ENCODE data around the gene P4HTM. TPM values are rescaled to one million over a fixed set of nuclear protein-coding genes. Genes with fewer than 3 reads are reported as not detected.
A peak's percentile ranks its signal among the peaks of the same experiment; 100 is the strongest.
"Not testable (repeated sequence)": the region's sequence is repeated elsewhere in the genome, so short reads cannot be mapped to it uniquely, and the experiment has no call there.

Gene P4HTM
- total RNA-seq, 4 donors from 2014 or later: 18.5 to 57.2 (median 27.9) TPM

DNA sequence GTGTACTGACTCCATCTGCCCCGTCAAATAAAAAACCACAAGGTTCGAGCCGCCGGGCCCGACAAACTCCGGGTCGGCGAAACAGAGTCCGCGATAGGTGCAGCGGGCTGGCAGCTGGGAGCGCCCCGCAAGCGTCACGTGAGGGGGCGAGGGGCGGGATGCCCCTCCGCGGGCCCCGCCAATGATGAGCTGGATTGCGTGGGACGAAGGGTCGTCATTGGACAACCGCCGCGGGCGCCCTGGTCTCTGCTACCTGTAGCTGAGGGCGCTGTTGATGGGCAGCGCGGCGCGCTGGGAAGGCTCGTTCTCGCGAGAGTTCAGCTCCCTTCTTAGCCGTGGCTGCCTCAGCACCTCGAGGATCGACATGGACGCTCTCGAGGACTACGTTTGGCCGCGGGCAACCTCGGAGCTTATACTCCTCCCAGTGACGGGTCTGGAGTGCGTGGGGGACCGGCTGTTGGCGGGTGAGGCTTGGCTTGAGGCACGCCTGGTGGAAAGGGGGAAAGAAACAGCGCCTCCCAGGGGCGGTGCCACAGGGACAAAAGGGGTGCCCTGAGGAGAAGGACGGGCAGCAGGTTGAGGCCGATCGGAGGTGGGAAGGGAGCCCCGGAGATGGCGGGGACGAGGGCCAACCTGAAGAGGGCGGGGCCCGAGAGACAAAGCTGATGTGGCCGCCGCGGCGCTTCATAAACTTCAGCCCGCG is 17.2 kb downstream of the P4HTM start, which contains the start of gene WDR6:
TSS of gene WDR6 (plus strand) at position 324 of the 703 bp plus-strand sequence. CDS start at position 365, 41 bp downstream.
- Histone ChIP-seq H3K4me3 (peak within 1 kb of the TSS; percentile 69), H3K27me3 (no peaks in the 10 kb centered on the region), H3K36me3 (peaks cover 8% of the 10 kb centered on the region), H3K4me1 (peaks cover 29% of the 10 kb centered on the region), H3K9me3 (no peaks in the 10 kb centered on the region), H3K27ac (peak within 1 kb of the TSS; percentile 91)
- TF ChIP-seq EP300 (IDR thresholded peaks at IDR 0.05) (no peak), POLR2AphosphoS5 (IDR thresholded peaks at IDR 0.05) (peak in 1 of 3 donors; percentile 82), POLR2A (IDR thresholded peaks at IDR 0.05) (peak in 1 of 2 donors; percentile 23)
- TF ChIP-seq, protein P1, sequence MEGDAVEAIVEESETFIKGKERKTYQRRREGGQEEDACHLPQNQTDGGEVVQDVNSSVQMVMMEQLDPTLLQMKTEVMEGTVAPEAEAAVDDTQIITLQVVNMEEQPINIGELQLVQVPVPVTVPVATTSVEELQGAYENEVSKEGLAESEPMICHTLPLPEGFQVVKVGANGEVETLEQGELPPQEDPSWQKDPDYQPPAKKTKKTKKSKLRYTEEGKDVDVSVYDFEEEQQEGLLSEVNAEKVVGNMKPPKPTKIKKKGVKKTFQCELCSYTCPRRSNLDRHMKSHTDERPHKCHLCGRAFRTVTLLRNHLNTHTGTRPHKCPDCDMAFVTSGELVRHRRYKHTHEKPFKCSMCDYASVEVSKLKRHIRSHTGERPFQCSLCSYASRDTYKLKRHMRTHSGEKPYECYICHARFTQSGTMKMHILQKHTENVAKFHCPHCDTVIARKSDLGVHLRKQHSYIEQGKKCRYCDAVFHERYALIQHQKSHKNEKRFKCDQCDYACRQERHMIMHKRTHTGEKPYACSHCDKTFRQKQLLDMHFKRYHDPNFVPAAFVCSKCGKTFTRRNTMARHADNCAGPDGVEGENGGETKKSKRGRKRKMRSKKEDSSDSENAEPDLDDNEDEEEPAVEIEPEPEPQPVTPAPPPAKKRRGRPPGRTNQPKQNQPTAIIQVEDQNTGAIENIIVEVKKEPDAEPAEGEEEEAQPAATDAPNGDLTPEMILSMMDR (IDR thresholded peaks at IDR 0.05): peak; percentile 6 to 36
- DNase-seq (ENCODE audit: low spot score in 2 of 2): peak; percentile 98
- WGBS: 0% methylated on average over 27 of the region's 65 CpGs

DNA sequence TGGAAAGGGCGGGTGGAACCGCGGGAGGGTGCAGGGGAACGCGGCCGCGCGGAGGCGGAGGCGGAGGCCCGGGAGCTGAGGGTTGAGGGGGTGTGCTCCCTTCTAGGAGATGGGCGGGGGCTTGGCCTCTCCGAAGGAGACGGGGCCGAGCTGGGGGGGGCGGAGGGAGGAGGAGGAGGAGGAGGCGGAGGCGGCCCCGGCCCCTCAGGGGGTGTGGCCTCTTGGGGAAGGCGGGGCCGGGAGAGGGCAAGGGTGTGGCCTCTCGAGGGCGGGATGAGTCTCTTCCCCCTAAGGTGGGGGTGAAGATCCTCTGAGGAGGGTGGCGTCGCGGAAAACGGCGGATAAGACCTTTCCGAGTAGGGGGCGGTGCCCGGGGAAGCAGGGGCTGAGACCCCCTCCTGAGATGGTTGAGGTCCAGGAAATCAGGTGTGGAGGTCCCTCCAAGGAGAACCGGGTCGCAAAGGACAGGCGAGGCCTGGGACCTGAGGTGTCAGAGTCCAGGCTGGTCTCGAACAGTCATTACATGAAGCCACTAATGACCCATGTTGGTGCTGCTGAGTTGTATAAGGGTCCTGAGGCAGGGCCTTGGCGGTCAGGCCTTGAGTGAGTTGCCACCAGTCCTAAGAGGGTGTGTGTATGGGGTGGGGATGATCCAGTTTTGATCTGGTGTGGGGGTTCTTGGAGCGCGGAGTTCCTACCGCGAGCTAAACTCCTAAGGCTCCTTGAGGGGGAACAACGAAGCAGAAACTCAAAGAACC is 17.9 kb downstream of the P4HTM start:
- H3K4me1 ChIP-seq: peaks cover 37% of the 10 kb centered on the region
- DNase-seq (ENCODE audit: low spot score in 2 of 2): peak; percentile 96 to 97
- no peaks in the 10 kb centered on the region for H3K9me3 ChIP-seq
- H3K27ac ChIP-seq: peak overlapping the region; percentile 91
- peak overlapping the region; percentile 69 for H3K4me3 ChIP-seq
- TF ChIP-seq POLR2A (IDR thresholded peaks at IDR 0.05): no peak
- TF ChIP-seq, protein P1 (IDR thresholded peaks at IDR 0.05): no peak
- no peak for TF ChIP-seq EP300 (IDR thresholded peaks at IDR 0.05)
- no peak for TF ChIP-seq POLR2AphosphoS5 (IDR thresholded peaks at IDR 0.05)
- WGBS: 16% methylated on average over 31 of the region's 41 CpGs
- H3K27me3 ChIP-seq: no peaks in the 10 kb centered on the region
- H3K36me3 ChIP-seq: peaks cover 14% of the 10 kb centered on the region

DNA sequence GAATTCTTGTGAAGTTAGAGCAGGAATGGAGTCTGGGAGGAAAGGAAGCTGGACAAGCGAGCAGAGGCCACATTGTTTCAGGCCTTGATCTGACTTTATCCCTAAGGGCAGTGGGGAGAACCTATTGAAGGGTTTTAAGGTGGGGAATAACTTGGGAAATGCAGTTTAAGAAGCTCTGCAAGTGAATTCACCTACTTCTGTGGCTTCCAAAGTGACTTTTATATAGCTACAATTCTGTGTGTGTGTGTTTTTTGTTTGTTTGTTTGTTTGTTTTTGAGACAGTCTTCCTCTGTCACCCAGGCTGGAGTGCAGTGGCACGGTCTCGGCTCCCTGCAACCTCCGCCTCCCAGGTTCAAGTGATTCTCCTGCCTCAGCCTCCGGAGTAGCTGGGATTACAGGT is 18.6 kb downstream of the P4HTM start:
- DNase-seq (ENCODE audit: low spot score in 2 of 2); H3K27me3 ChIP-seq; H3K9me3 ChIP-seq: not testable (repeated sequence)
- Histone ChIP-seq H3K4me1 (peaks cover 41% of the 10 kb centered on the region), H3K4me3 (peak overlapping the region; percentile 69), H3K27ac (peak overlapping the region; percentile 91), H3K36me3 (peaks cover 16% of the 10 kb centered on the region)
- WGBS: 89% methylated on average over 5 of the region's 5 CpGs

DNA sequence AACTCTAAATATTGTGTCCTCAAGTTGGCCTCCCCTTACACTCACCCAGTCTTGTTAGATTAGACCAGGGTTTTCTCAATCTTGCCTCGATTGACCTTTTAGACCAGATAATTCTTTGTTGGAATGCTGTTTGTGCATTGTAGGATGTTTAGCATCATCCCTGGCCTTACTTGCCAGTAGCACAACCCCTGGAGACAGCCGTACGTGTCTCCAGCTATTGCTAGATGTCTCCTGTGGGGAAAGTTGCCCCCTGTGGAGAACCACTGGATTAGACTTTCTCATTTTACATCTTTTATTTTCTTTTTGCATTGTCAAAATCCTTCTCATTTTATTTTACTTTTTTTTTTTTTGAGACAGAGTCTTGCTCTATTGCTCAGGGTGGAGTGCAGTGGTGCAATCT is 19.4 kb downstream of the P4HTM start:
- Histone ChIP-seq H3K4me3 (no peak overlapping the region), H3K9me3 (no peaks in the 10 kb centered on the region), H3K4me1 (peaks cover 42% of the 10 kb centered on the region), H3K27ac (no peak overlapping the region), H3K27me3 (no peaks in the 10 kb centered on the region), H3K36me3 (peaks cover 20% of the 10 kb centered on the region)
- 87% methylated on average over 3 of the region's 3 CpGs for WGBS
- DNase-seq (ENCODE audit: low spot score in 2 of 2): no peak
- TF ChIP-seq POLR2A (IDR thresholded peaks at IDR 0.05): no peak
- TF ChIP-seq POLR2AphosphoS5 (IDR thresholded peaks at IDR 0.05): no peak
- TF ChIP-seq, protein P1 (IDR thresholded peaks at IDR 0.05): no peak
- no peak for TF ChIP-seq EP300 (IDR thresholded peaks at IDR 0.05)

DNA sequence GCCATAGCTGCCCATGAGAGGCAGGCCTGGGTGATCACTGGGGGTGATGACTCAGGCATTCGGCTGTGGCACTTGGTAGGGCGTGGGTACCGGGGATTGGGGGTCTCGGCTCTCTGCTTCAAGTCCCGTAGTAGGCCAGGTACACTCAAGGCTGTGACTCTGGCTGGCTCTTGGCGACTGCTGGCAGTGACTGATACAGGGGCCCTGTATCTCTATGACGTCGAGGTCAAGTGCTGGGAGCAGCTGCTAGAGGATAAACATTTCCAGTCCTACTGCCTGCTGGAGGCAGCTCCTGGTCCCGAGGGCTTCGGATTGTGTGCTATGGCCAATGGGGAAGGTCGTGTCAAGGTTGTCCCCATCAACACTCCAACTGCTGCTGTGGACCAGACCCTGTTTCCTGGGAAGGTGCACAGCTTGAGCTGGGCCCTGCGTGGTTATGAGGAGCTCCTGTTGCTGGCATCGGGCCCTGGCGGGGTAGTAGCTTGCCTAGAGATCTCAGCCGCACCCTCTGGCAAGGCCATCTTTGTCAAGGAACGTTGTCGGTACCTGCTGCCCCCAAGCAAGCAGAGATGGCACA is 22.5 kb downstream of the P4HTM start:
- no peak for DNase-seq (ENCODE audit: low spot score in 2 of 2)
- Histone ChIP-seq H3K27ac (no peak overlapping the region), H3K9me3 (no peaks in the 10 kb centered on the region), H3K36me3 (peaks cover 45% of the 10 kb centered on the region), H3K27me3 (no peaks in the 10 kb centered on the region), H3K4me3 (no peak overlapping the region), H3K4me1 (peaks cover 31% of the 10 kb centered on the region)
- no peak for TF ChIP-seq POLR2A (IDR thresholded peaks at IDR 0.05)
- TF ChIP-seq, protein P1 (IDR thresholded peaks at IDR 0.05): no peak
- no peak for TF ChIP-seq POLR2AphosphoS5 (IDR thresholded peaks at IDR 0.05)
- TF ChIP-seq EP300 (IDR thresholded peaks at IDR 0.05): no peak
- WGBS: 91% methylated on average over 8 of the region's 17 CpGs
